Peyer's patch (tissue), 4 donors: ENCODE results near the gene EQTN. TPM values are rescaled to one million over a fixed set of nuclear protein-coding genes. Genes with fewer than 3 reads are reported as not detected.

Source experiments
- DNase-seq, 3 donors: peaks; one replicate each; pipeline ENCODE4 v3.0.0-alpha.2; 2017 to 2019
- H3K27ac ChIP-seq, 4 donors: fragments of 200-600 bp; sonication (generic); one replicate each; pipeline ENCODE4 v1.5.1; 2016 to 2019
- H3K27me3 ChIP-seq, 2 donors: fragments of 200-600 bp; sonication (generic); one replicate each; pipeline ENCODE4 v1.5.1; 2019
- H3K36me3 ChIP-seq, 3 donors: fragments of 200-600 bp; sonication (generic); one replicate each; pipeline ENCODE4 v1.5.1; 2016 to 2019
- H3K4me1 ChIP-seq, 4 donors: fragments of 200-600 bp; sonication (generic); one replicate each; pipeline ENCODE4 v1.5.1; 2016 to 2019
- H3K4me3 ChIP-seq, 4 donors: fragments of 200-600 bp; sonication (generic); 1 replicate in 3 of 4; 2 replicates in 1 of 4; pipeline ENCODE4 v1.5.1; 2016 to 2019; ENCODE audit warnings: mild to moderate bottlenecking in 1 of 4
- H3K9me3 ChIP-seq, 4 donors: fragments of 200-600 bp; sonication (generic); one replicate each; pipeline ENCODE4 v1.5.1; 2016 to 2019; ENCODE audit warnings: mild to moderate bottlenecking in 1 of 4
- POLR2A ChIP-seq, 2 donors: fragments of 450-650 bp; IDR thresholded peaks; one replicate each; pipeline ENCODE4 v1.5.1; 2017; ENCODE audit warnings: antibody characterized with exemption in 2 of 2, mild to moderate bottlenecking in 2 of 2, moderate library complexity in 2 of 2
- total RNA-seq, 4 donors: library from RNA; depleted of rRNA; stranded (reverse); fragments of >200 nt; gene quantifications; one replicate each; pipeline ENCODE4 v1.1.0, GENCODE V29; 2016
- TF ChIP-seq, protein P1 (sequence below), 6 experiments: fragments of 450-650 bp in 4 of 6; fragments of 200-600 bp in 2 of 6; sonication (generic) in 1 of 6; IDR thresholded peaks; one replicate each; pipeline ENCODE4 v1.5.1; 2017 to 2019; ENCODE audit warnings: antibody characterized with exemption in 6 of 6, mild to moderate bottlenecking in 3 of 6, moderate library complexity in 1 of 6

Gene EQTN
- total RNA-seq, 4 donors from 2014 or later: 1.9 to 2.3 TPM; not detected in 2

GRCh38 chr9:27339661-27340284 is 42.8 kb upstream of the EQTN start:
- no peak for DNase-seq
- peaks cover 0 to 52% (median 4%) of the 10 kb centered on the region in 4 donors for H3K4me1 ChIP-seq
- no peak overlapping the region for H3K4me3 ChIP-seq
- no peaks in the 10 kb centered on the region for H3K27me3 ChIP-seq
- no peak for TF ChIP-seq POLR2A (IDR thresholded peaks at IDR 0.05)
- TF ChIP-seq, protein P1, sequence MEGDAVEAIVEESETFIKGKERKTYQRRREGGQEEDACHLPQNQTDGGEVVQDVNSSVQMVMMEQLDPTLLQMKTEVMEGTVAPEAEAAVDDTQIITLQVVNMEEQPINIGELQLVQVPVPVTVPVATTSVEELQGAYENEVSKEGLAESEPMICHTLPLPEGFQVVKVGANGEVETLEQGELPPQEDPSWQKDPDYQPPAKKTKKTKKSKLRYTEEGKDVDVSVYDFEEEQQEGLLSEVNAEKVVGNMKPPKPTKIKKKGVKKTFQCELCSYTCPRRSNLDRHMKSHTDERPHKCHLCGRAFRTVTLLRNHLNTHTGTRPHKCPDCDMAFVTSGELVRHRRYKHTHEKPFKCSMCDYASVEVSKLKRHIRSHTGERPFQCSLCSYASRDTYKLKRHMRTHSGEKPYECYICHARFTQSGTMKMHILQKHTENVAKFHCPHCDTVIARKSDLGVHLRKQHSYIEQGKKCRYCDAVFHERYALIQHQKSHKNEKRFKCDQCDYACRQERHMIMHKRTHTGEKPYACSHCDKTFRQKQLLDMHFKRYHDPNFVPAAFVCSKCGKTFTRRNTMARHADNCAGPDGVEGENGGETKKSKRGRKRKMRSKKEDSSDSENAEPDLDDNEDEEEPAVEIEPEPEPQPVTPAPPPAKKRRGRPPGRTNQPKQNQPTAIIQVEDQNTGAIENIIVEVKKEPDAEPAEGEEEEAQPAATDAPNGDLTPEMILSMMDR (IDR thresholded peaks at IDR 0.05): no peak
- no peaks in the 10 kb centered on the region for H3K36me3 ChIP-seq
- H3K27ac ChIP-seq: peak overlapping the region in 2 of 4 donors; percentile 46 to 60
- no peaks in the 10 kb centered on the region for H3K9me3 ChIP-seq

DNA sequence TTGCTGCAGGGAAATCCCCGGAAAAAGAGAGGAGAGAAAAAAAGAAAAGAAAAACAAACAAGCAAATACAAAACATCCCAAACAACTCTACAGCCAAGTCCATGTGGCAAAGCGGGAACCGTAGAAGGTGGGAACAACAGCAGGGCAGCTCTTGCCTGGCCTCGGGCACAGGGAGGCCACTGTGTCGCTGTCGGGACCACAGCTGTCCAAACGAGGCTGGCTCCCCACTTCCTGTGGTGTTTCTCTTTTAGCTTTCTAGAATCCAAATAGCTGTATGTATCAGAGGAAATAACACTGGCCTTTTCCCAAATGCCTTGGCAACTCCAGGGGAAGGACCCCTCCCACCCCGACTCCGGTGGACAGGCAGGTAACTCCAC is 41.6 kb upstream of the EQTN start:
- Histone ChIP-seq H3K9me3 (no peaks in the 10 kb centered on the region), H3K27me3 (no peaks in the 10 kb centered on the region), H3K27ac (peak overlapping the region; percentile 26 to 52 (median 43)), H3K36me3 (no peaks in the 10 kb centered on the region), H3K4me1 (peaks cover 0 to 52% (median 4%) of the 10 kb centered on the region in 4 donors), H3K4me3 (no peak overlapping the region)
- no peak for DNase-seq
- TF ChIP-seq POLR2A (IDR thresholded peaks at IDR 0.05): no peak
- TF ChIP-seq, protein P1 (IDR thresholded peaks at IDR 0.05): no peak

DNA sequence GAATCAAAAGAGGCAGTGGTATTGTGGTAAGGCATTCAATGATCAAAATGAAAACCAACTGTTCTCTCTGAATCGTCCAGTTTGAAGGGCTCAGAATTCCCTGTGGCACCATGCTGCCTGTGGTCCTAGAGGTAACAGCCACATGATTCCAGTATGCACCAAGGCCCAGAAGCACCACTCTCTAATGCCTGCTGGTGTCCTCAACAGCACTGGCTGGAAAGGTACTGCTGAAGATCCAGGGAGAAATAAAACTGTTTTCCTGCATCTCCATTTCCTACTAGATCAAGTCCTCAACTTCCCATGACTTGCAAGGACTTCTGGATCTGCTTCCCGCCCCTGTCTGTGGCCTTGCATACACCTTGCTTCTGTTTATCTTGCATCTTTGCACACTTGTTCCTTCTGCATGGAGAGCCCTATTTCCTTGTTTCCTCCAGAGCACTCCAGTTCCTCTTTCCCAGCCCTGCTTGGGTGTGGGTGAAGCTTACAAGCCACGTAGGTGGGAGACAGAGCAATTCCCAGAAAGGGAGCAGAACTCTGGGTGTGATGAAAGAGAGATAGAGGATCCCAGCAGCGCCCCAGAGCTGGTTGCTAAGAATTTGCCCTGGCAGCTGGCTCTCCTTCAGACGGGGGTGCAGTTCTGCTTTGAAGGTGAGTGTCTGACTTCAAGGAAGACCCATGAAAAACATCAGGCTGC is 41.0 kb upstream of the EQTN start:
- Histone ChIP-seq H3K36me3 (no peaks in the 10 kb centered on the region), H3K4me3 (no peak overlapping the region), H3K27ac (peak overlapping the region; percentile 26 to 52 (median 43)), H3K4me1 (peaks cover 0 to 52% (median 4%) of the 10 kb centered on the region in 4 donors), H3K9me3 (no peaks in the 10 kb centered on the region), H3K27me3 (no peaks in the 10 kb centered on the region)
- TF ChIP-seq POLR2A (IDR thresholded peaks at IDR 0.05): no peak
- TF ChIP-seq, protein P1 (IDR thresholded peaks at IDR 0.05): no peak
- DNase-seq: no peak

DNA sequence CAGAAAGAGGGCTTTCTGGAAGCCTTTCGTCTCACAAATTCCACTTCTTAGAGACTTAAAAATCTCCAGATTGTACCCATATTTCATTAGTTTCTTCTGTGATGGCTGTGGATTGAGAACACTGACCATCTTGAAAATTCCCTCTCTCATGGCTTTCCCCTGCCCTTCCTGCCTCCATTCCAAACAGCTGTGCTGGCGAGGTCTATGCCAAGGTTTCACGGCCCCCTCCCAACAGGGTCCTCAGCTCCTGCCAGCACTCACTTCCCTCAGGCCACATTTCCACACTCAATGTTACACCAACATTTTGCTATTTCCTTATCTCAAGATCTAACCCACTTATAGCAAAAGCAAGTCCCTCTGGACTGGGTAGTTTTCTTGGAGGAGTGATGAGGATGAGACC is 40.3 kb upstream of the EQTN start:
- no peak for DNase-seq
- no peaks in the 10 kb centered on the region for H3K36me3 ChIP-seq
- H3K4me1 ChIP-seq: peaks cover 0 to 51% (median 4%) of the 10 kb centered on the region in 4 donors
- H3K4me3 ChIP-seq: no peak overlapping the region
- H3K27me3 ChIP-seq: no peaks in the 10 kb centered on the region
- no peak overlapping the region for H3K27ac ChIP-seq
- TF ChIP-seq POLR2A (IDR thresholded peaks at IDR 0.05): no peak
- TF ChIP-seq, protein P1 (IDR thresholded peaks at IDR 0.05): no peak
- no peaks in the 10 kb centered on the region for H3K9me3 ChIP-seq

DNA sequence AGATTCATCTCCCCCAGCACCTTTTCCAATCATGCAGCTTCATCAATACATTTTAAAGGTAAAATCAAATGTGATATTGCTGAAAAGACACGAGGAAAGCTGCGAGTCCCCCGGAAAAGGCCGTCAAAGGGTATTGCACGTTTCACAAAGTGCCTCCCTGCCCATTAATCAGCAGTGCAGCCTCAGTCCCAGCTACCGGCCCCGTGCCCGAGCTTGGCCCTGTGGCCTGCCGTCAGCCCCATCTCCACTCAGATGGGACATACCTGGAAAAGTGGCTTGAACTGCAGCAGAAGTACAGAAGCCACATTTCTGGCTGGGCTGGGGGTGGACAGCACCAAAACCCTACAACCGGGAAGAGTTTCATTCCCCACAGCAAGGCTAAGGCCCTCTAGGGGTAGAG is 39.9 kb upstream of the EQTN start:
- no peak overlapping the region for H3K4me3 ChIP-seq
- no peak overlapping the region for H3K27ac ChIP-seq
- H3K27me3 ChIP-seq: no peaks in the 10 kb centered on the region
- TF ChIP-seq, protein P1 (IDR thresholded peaks at IDR 0.05): no peak
- no peak for TF ChIP-seq POLR2A (IDR thresholded peaks at IDR 0.05)
- DNase-seq: no peak
- no peaks in the 10 kb centered on the region for H3K9me3 ChIP-seq
- H3K36me3 ChIP-seq: no peaks in the 10 kb centered on the region
- peaks cover 0 to 47% (median 4%) of the 10 kb centered on the region in 4 donors for H3K4me1 ChIP-seq
